Measurements from ENCODE around the gene HIGD1B. TPM values are rescaled to one million over a fixed set of nuclear protein-coding genes. Genes with fewer than 3 reads are reported as not detected.

HIGD1B gene
- total and polyA plus RNA-seq, 9 of the 15 experiments (the other 6 are each of a cell fraction or from before 2014, with no cell fraction given) = not detected

DNA sequence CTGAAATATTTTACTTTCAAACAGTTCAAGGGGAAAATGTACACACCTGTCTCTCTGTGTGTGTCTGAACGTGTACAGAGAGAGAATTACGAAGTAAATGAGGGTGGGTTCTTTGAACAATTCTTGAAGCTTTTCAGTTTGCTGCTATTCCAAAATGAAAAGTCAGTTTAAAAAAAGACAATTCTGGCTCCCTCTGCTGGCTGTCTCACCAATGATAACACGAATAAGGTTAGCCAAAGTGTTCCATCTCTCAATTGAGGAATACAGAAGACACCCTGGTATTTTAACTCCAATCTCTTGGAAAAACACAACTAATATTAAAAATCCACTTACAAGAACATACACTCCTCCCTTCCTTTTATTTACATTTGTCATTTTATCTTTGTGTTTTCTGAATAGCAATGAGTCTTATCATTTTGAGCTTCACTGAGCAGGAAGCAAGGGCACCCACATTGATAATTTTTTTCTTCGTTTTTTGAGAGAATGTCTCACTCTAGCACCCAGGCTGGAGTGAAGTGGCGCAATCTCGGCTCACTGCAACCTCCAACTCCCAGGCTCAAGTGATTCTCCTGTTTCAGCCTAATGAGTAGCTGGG is 31.0 kb downstream of the HIGD1B start:
- FAIRE-seq (peak; percentile 79), ATAC-seq (peak; percentile 56; the same call in 2 of the 3 replicates), DNase-seq (ENCODE audit: extremely low read depth in 1 of 4, low spot score in 3 of 4) (peak in 3 of 4 experiments; percentile 34 to 45 (median 42))
- Histone ChIP-seq H3K79me2 (ENCODE audit: control insufficient read depth, insufficient read depth, low read length) (no peaks in the 10 kb centered on the region), H3K27me3 (ENCODE audit: control insufficient read depth in 2 of 2, insufficient read depth in 2 of 2, low read length in 2 of 2) (no peaks in the 10 kb centered on the region), H3K4me1 (replicated peaks in 1 of 2; ENCODE audit: control insufficient read depth in 2 of 2, insufficient read depth in 2 of 2, low read length in 2 of 2) (no peaks in the 10 kb centered on the region), H3K9ac (ENCODE audit: insufficient read depth in 1 of 2, low read depth in 2 of 2, low read length in 2 of 2) (no peak overlapping the region), H3K4me2 (ENCODE audit: insufficient read depth, low read length) (no peak overlapping the region), H3K27ac (ENCODE audit: extremely low read depth, low read depth, low read length) (no peak overlapping the region), H3K9me1 (ENCODE audit: control insufficient read depth, insufficient read depth, low read length) (no peaks in the 10 kb centered on the region), H3K4me3 (no peak overlapping the region), H3K36me3 (ENCODE audit: control insufficient read depth, insufficient read depth, low read length) (peaks cover 91% of the 10 kb centered on the region), H4K20me1 (replicated peaks; ENCODE audit: control insufficient read depth, insufficient read depth, low read length) (no peaks in the 10 kb centered on the region), H3K9me3 (replicated peaks; ENCODE audit: control insufficient read depth, insufficient read depth, low read depth, low read length) (no peaks in the 10 kb centered on the region), H2AFZ (ENCODE audit: low read depth, low read length) (no peak overlapping the region)
- BruUV-seq (replicated peaks) = no TSS peak
- CTCF ChIA-PET (ENCODE audit: low intra/inter-chr PET ratio) = interaction anchor here (0.6 to 1.8 kb wide), 3 partner anchors 100 to 537 kb away, joined by 3 to 14 read pairs (median 8); no protein-coding TSS in a partner anchor
- in situ Hi-C loops (cut with MboI) (no loop called here), intact Hi-C loops (cut with micrococcal nuclease) (no loop called here)
- POLR2A ChIA-PET = interaction anchor here (0.6 to 2.0 kb wide), 6 partner anchors 9 to 270 kb away, joined by 3 to 7 read pairs (median 4); partner anchors contain the start of gene EFTUD2
- 41% methylated on average over 6 of the region's 6 CpGs for WGBS (ENCODE audit: insufficient coverage, low coverage, missing lambda C conversion rate)
- no peak for TF ChIP-seq KDM4B (IDR thresholded peaks at IDR 0.05; ENCODE audit: borderline replicate concordance in 2 of 2, low read depth in 1 of 2)
- TF ChIP-seq TAF15 (IDR thresholded peaks at IDR 0.05; ENCODE audit: low read depth, low read length) = no peak
- 0 out of 2 replicates have a peak, but pooled peaks have one; percentile 10 for TF ChIP-seq ZNF384 (IDR thresholded peaks at IDR 0.05; ENCODE audit: low read depth, low read length)
- TF ChIP-seq PML (IDR thresholded peaks at IDR 0.05; ENCODE audit: low read length) = no peak
- TF ChIP-seq DACH1 (IDR thresholded peaks at IDR 0.05; ENCODE audit: partially characterized antibody) = no peak
- no peak for TF ChIP-seq ZNF253 (CRISPR knock-in tag; conservative IDR thresholded peaks at IDR 0.05)
- no peak for TF ChIP-seq SREBF1 (IDR thresholded peaks at IDR 0.05; ENCODE audit: borderline replicate concordance, low read depth, low read length)
- no peak for TF ChIP-seq EP400 (IDR thresholded peaks at IDR 0.05)
- no peak for TF ChIP-seq POLR3G (IDR thresholded peaks at IDR 0.05; ENCODE audit: extremely low read depth, insufficient read length, insufficient replicate concordance)
- no peak for TF ChIP-seq ZNF282 (CRISPR knock-in tag; IDR thresholded peaks at IDR 0.05)
- TF ChIP-seq ZNF707 (CRISPR knock-in tag; conservative IDR thresholded peaks at IDR 0.05) = no peak
- TF ChIP-seq HSF4 (CRISPR knock-in tag; IDR thresholded peaks at IDR 0.05; ENCODE audit: borderline replicate concordance) = no peak
- no peak for TF ChIP-seq MIER1 (IDR thresholded peaks at IDR 0.05; ENCODE audit: low read depth)
- TF ChIP-seq HMBOX1 (IDR thresholded peaks at IDR 0.05) = no peak
- TF ChIP-seq POLR2B (IDR thresholded peaks at IDR 0.05; ENCODE audit: low read depth, partially characterized antibody) = no peak
- TF ChIP-seq FOS (IDR thresholded peaks at IDR 0.05; ENCODE audit: extremely low read depth, insufficient read length) = no peak
- TF ChIP-seq RFX5 (IDR thresholded peaks at IDR 0.05; ENCODE audit: low read depth, low read length) = no peak
- no peak for TF ChIP-seq ZNF57 (CRISPR knock-in tag; IDR thresholded peaks at IDR 0.05)
- TF ChIP-seq, protein P1, sequence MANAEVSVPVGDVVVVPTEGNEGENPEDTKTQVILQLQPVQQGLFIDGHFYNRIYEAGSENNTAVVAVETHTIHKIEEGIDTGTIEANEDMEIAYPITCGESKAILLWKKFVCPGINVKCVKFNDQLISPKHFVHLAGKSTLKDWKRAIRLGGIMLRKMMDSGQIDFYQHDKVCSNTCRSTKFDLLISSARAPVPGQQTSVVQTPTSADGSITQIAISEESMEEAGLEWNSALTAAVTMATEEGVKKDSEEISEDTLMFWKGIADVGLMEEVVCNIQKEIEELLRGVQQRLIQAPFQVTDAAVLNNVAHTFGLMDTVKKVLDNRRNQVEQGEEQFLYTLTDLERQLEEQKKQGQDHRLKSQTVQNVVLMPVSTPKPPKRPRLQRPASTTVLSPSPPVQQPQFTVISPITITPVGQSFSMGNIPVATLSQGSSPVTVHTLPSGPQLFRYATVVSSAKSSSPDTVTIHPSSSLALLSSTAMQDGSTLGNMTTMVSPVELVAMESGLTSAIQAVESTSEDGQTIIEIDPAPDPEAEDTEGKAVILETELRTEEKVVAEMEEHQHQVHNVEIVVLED (CRISPR knock-in tag; IDR thresholded peaks at IDR 0.05) = no peak
- no peak for TF ChIP-seq E2F4 (CRISPR knock-in tag; IDR thresholded peaks at IDR 0.05; ENCODE audit: low read depth)

Measured in K562 (cell line).